Measurements from ENCODE around the gene LRRC8D.

DNA sequence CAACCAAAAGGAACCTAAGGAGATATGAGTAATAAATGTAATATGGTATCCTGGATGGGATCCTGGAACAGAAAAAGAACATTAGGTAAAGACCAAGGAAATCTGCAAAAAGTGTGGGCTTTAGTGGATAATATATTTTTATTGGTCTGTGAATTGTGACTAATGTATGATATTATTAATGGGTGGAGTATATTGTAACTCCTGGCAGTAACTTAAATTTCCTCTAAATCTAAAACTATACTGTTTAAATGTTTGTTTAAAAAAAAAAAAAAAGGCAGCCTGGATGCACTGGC lies 68.4 kb downstream of the LRRC8D start:
- TF ChIP-seq, protein P1, sequence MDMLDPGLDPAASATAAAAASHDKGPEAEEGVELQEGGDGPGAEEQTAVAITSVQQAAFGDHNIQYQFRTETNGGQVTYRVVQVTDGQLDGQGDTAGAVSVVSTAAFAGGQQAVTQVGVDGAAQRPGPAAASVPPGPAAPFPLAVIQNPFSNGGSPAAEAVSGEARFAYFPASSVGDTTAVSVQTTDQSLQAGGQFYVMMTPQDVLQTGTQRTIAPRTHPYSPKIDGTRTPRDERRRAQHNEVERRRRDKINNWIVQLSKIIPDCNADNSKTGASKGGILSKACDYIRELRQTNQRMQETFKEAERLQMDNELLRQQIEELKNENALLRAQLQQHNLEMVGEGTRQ (IDR thresholded peaks at IDR 0.05; ENCODE audit: low read depth, low read length): no peak
- TF ChIP-seq CHD1 (IDR thresholded peaks at IDR 0.05; ENCODE audit: low read depth, low read length) (no peak), MAFK (IDR thresholded peaks at IDR 0.05; ENCODE audit: low read depth, low read length) (no peak), POLR2A (IDR thresholded peaks at IDR 0.05; ENCODE audit: low read depth, low read length) (no peak), MXI1 (IDR thresholded peaks at IDR 0.05; ENCODE audit: borderline replicate concordance, low read depth, low read length) (no peak), RCOR1 (IDR thresholded peaks at IDR 0.05; ENCODE audit: insufficient replicate concordance, low read length) (no peak), RAD21 (IDR thresholded peaks at IDR 0.05; ENCODE audit: low read length) (no peak), RFX5 (IDR thresholded peaks at IDR 0.05; ENCODE audit: low read depth, low read length) (no peak), CEBPB (IDR thresholded peaks at IDR 0.05; ENCODE audit: low read depth, low read length) (no peak), SMC3 (IDR thresholded peaks at IDR 0.05; ENCODE audit: low read depth, low read length) (no peak), BHLHE40 (IDR thresholded peaks at IDR 0.05; ENCODE audit: low read depth, low read length) (no peak)
- TF ChIP-seq, protein P2, sequence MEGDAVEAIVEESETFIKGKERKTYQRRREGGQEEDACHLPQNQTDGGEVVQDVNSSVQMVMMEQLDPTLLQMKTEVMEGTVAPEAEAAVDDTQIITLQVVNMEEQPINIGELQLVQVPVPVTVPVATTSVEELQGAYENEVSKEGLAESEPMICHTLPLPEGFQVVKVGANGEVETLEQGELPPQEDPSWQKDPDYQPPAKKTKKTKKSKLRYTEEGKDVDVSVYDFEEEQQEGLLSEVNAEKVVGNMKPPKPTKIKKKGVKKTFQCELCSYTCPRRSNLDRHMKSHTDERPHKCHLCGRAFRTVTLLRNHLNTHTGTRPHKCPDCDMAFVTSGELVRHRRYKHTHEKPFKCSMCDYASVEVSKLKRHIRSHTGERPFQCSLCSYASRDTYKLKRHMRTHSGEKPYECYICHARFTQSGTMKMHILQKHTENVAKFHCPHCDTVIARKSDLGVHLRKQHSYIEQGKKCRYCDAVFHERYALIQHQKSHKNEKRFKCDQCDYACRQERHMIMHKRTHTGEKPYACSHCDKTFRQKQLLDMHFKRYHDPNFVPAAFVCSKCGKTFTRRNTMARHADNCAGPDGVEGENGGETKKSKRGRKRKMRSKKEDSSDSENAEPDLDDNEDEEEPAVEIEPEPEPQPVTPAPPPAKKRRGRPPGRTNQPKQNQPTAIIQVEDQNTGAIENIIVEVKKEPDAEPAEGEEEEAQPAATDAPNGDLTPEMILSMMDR (conservative IDR thresholded peaks at IDR 0.05; ENCODE audit: low read depth, low read length): no peak
- TF ChIP-seq, protein P3, sequence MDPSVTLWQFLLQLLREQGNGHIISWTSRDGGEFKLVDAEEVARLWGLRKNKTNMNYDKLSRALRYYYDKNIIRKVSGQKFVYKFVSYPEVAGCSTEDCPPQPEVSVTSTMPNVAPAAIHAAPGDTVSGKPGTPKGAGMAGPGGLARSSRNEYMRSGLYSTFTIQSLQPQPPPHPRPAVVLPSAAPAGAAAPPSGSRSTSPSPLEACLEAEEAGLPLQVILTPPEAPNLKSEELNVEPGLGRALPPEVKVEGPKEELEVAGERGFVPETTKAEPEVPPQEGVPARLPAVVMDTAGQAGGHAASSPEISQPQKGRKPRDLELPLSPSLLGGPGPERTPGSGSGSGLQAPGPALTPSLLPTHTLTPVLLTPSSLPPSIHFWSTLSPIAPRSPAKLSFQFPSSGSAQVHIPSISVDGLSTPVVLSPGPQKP (IDR thresholded peaks at IDR 0.05; ENCODE audit: borderline replicate concordance, low read depth, low read length): no peak
